Pancreas (tissue), 10 donors: ENCODE data around the gene LIMD2. TPM values are rescaled to one million over a fixed set of nuclear protein-coding genes. Genes with fewer than 3 reads are reported as not detected.
"Not testable (repeated sequence)": the region's sequence is repeated elsewhere in the genome, so short reads cannot be mapped to it uniquely, and the experiment has no call there.

ENCODE experiments used
- ATAC-seq, 4 donors: fragments of 200-7000 bp; cut with Tn5 transposase; one replicate each; pipeline versions ENCODE4 v1.8.0 to v1.9.1; 2020; ENCODE audit warnings: mild to moderate bottlenecking in 4 of 4, moderate library complexity in 4 of 4
- DNase-seq, 6 donors: peaks; one replicate each; pipeline ENCODE4 v3.0.0-alpha.2; 2020
- FAIRE-seq: peaks from 2 replicates; lab custom pipeline; 2012; peaks lifted over from hg19 to GRCh38; lab: Jason Lieb, UNC
- H3K27ac ChIP-seq, 4 donors: fragments of 200-600 bp; sonication (generic); 1 replicate in 3 of 4; 2 replicates in 1 of 4; pipeline versions ENCODE4 v1.5.0 to v1.8.0; 2020
- H3K27me3 ChIP-seq, 4 donors: fragments of 200-600 bp; one replicate each; pipeline ENCODE4 v1.8.0; 2021
- H3K36me3 ChIP-seq, 3 donors: fragments of 200-600 bp; sonication (generic) in 1 of 3; one replicate each; pipeline versions ENCODE4 v1.5.0 to v1.8.0; 2020 to 2021
- H3K4me1 ChIP-seq, 3 donors: fragments of 200-600 bp; one replicate each; pipeline ENCODE4 v1.8.0; 2021
- H3K4me3 ChIP-seq, 4 donors: fragments of 200-600 bp; sonication (generic) in 2 of 4; one replicate each; pipeline versions ENCODE4 v1.5.0 to v1.8.0; 2020 to 2021
- H3K9me3 ChIP-seq, 4 donors: fragments of 200-600 bp; one replicate each; pipeline ENCODE4 v1.8.0; 2021
- CTCF ChIP-seq, 4 donors: fragments of 200-600 bp; sonication (generic) in 3 of 4; IDR thresholded peaks; one replicate each; pipeline versions ENCODE4 v1.5.0 to v1.8.0; 2021; ENCODE audit warnings: antibody characterized with exemption in 4 of 4
- WGBS, 2 donors: extraction: QIAGEN DNeasy Blood & Tissue Kit; methylation state at CpG; one replicate each; pipeline ENCODE4 v1.1.7; 2013; 5-methylcytosine and 5-hydroxymethylcytosine counted together
- intact Hi-C, 3 donors: fragments of 100-400 bp; cut with DNase I; formaldehyde crosslinking; loops; one replicate each; pipeline versions ENCODE4 v1.11.1 to v1.14.2; 2022
- polyA plus RNA-seq, 2 donors: library from polyadenylated mRNA; stranded (reverse); fragments of 200-250 nt; gene quantifications; one replicate each; pipeline ENCODE4 v1.2.3, GENCODE V29; 2013
- total RNA-seq, 6 donors: library from RNA; stranded (reverse); fragmentation: NEBNext Ultra II Directional in 4 of 6; extraction: Animal tissue kit (Norgen Biotek cat#: 25700) in 4 of 6; gene quantifications; one replicate each; pipeline versions ENCODE4 v1.2.1 to v1.2.4, GENCODE V29; 2021 to 2023
- donor health status: healthy with polysubstance abuse.
- donor health status: DM: no; HTN: no; CAD: no; lungs with moderate emphysema.
- donor health status: DM: no; HTN: no; CAD: no.
- donor health status: control.
- donor health status: control.
- donor health status: Bipolar disorder and iron deficiency.
- donor health status: DM: yes; HTN: yes; CAD: no.
- donor health status: DM: no; HTN: no; CAD: no.
- donor health status: DM: no; HTN: no; CAD: no.
- donor health status: DM: yes; HTN: yes; CAD: no.

The LIMD2 gene
- total and polyA plus RNA-seq, 8 donors = 1.4 to 16.6 (median 5.7) TPM

GRCh38 chr17:63735691-63736090 lies 35.8 kb upstream of the LIMD2 start:
- Histone ChIP-seq H3K4me1 (peaks cover 4 to 7% (median 6%) of the 10 kb centered on the region in 3 donors), H3K9me3 (no peaks in the 10 kb centered on the region), H3K27me3 (no peaks in the 10 kb centered on the region), H3K4me3 (no peak overlapping the region), H3K36me3 (no peaks in the 10 kb centered on the region), H3K27ac (no peak overlapping the region)
- ATAC-seq (no peak), FAIRE-seq (no peak), DNase-seq (no peak)
- intact Hi-C loops = no loop called here
- WGBS, 2 donors = 93 to 98% methylated on average over 8 of the region's 8 CpGs
- TF ChIP-seq CTCF (IDR thresholded peaks at IDR 0.05) = no peak

GRCh38 chr17:63722403-63722802 lies 22.5 kb upstream of the LIMD2 start:
- H3K4me1 ChIP-seq = no peaks in the 10 kb centered on the region
- FAIRE-seq = no peak
- TF ChIP-seq CTCF (IDR thresholded peaks at IDR 0.05) = no peak
- no peak for DNase-seq
- ATAC-seq = no peak
- H3K36me3 ChIP-seq = no peaks in the 10 kb centered on the region
- 59 to 64% methylated on average over 2 of the region's 2 CpGs for WGBS, 2 donors
- H3K27ac ChIP-seq = no peak overlapping the region
- intact Hi-C loops = no loop called here
- no peak overlapping the region for H3K4me3 ChIP-seq
- H3K9me3 ChIP-seq = no peaks in the 10 kb centered on the region
- no peaks in the 10 kb centered on the region for H3K27me3 ChIP-seq

GRCh38 chr17:63720194-63720593 lies 20.3 kb upstream of the LIMD2 start:
- DNase-seq, H3K4me1 ChIP-seq, ATAC-seq, FAIRE-seq, H3K27ac ChIP-seq, H3K4me3 ChIP-seq, H3K36me3 ChIP-seq, H3K9me3 ChIP-seq, intact Hi-C loops, H3K27me3 ChIP-seq: not testable (repeated sequence)
- WGBS, 2 donors = 92 to 93% methylated on average over 5 of the region's 5 CpGs

- no peak for ATAC-seq
- TF ChIP-seq CTCF (IDR thresholded peaks at IDR 0.05) = no peak
- no peaks in the 10 kb centered on the region for H3K36me3 ChIP-seq
- H3K27me3 ChIP-seq = no peaks in the 10 kb centered on the region
- H3K9me3 ChIP-seq = no peaks in the 10 kb centered on the region
- intact Hi-C loops = no loop called here
- no peak overlapping the region for H3K4me3 ChIP-seq
- FAIRE-seq = no peak
- WGBS, 2 donors = 83 to 84% methylated on average over 5 of the region's 5 CpGs
- no peak for DNase-seq
- H3K27ac ChIP-seq = no peak overlapping the region
- no peaks in the 10 kb centered on the region for H3K4me1 ChIP-seq
Observed at GRCh38 chr17:63718988-63719387, 19.1 kb upstream of the LIMD2 start.

GRCh38 chr17:63716426-63716825 lies 16.5 kb upstream of the LIMD2 start:
- H3K36me3 ChIP-seq = peaks cover 0 to 4% (median 0%) of the 10 kb centered on the region in 3 donors
- no peaks in the 10 kb centered on the region for H3K4me1 ChIP-seq
- ATAC-seq (no peak), FAIRE-seq (no peak), DNase-seq (no peak)
- H3K9me3 ChIP-seq = no peaks in the 10 kb centered on the region
- no peak for TF ChIP-seq CTCF (IDR thresholded peaks at IDR 0.05)
- intact Hi-C loops = no loop called here
- no peaks in the 10 kb centered on the region for H3K27me3 ChIP-seq
- WGBS, 2 donors = 93% methylated on average over 3 of the region's 3 CpGs
- no peak overlapping the region for H3K4me3 ChIP-seq
- no peak overlapping the region for H3K27ac ChIP-seq
